WTC11 (cell line): Measurements from ENCODE around the gene FMNL2. TPM values are rescaled to one million over a fixed set of nuclear protein-coding genes. Genes with fewer than 3 reads are reported as not detected.

ENCODE experiments used
- ATAC-seq: fragments of 200-7000 bp; cut with Tn5 transposase; 2 replicates; pipeline ENCODE4 v1.10.0; 2021; ENCODE audit warnings: mild to moderate bottlenecking, moderate library complexity
- CTCF ChIA-PET: fragments of 300-600 bp; sonication (Branson Sonifier 250); formaldehyde crosslinking; loops from one replicate; lab custom pipeline; 2021; ENCODE audit warnings: antibody characterized with exemption; lab: Charles Lee
- POLR2A ChIA-PET: fragments of 350-600 bp; sonication (Branson Sonifier 250); formaldehyde crosslinking; loops from one replicate; lab custom pipeline; 2021; ENCODE audit warnings: antibody characterized with exemption; lab: Charles Lee
- DNase-seq: peaks from one replicate; pipeline ENCODE4 v3.0.0; 2021; ENCODE audit warnings: low spot score
- H3K27ac Mint-ChIP-seq: 2 replicates; pipeline ENCODE4 v1.8.0; 2021; ENCODE audit warnings: mixed read lengths
- H3K27me3 Mint-ChIP-seq: 2 replicates; pipeline ENCODE4 v1.8.0; 2021; ENCODE audit warnings: low read depth, mild to moderate bottlenecking, moderate library complexity, mixed read lengths
- H3K36me3 Mint-ChIP-seq: 2 replicates; pipeline ENCODE4 v1.8.0; 2021; ENCODE audit warnings: mixed read lengths
- H3K4me1 Mint-ChIP-seq: 2 replicates; pipeline ENCODE4 v1.8.0; 2022; ENCODE audit warnings: mixed read lengths
- H3K4me3 Mint-ChIP-seq: 2 replicates; pipeline ENCODE4 v1.8.0; 2021; ENCODE audit warnings: mild to moderate bottlenecking, moderate library complexity, mixed read lengths
- H3K9me3 Mint-ChIP-seq: 2 replicates; pipeline ENCODE4 v1.8.0; 2021; ENCODE audit warnings: mixed read lengths
- ELF4 ChIP-seq: sonication (generic); formaldehyde crosslinking; IDR thresholded peaks from 2 replicates; pipeline ENCODE4 v1.8.1; 2022; ENCODE audit warnings: low read depth, mild to moderate bottlenecking, moderate library complexity, missing genetic modification reagents
- ETV6 ChIP-seq: sonication (generic); formaldehyde crosslinking; IDR thresholded peaks from 2 replicates; pipeline ENCODE4 v1.8.1; 2022; ENCODE audit warnings: mild to moderate bottlenecking, missing genetic modification reagents
- GABPB1 ChIP-seq: sonication (generic); formaldehyde crosslinking; IDR thresholded peaks from 2 replicates; pipeline ENCODE4 v1.8.1; 2023; ENCODE audit warnings: mild to moderate bottlenecking, missing genetic modification reagents
- GTF2I ChIP-seq: fragments of 250-450 bp; sonication (Bioruptor Pico); conservative IDR thresholded peaks from 2 replicates; pipeline ENCODE4 v1.4.0; 2021; ENCODE audit warnings: mild to moderate bottlenecking
- HMGA2 ChIP-seq: fragments of 250-450 bp; sonication (Bioruptor Pico); IDR thresholded peaks from 2 replicates; pipeline ENCODE4 v1.4.0; 2021; ENCODE audit warnings: mild to moderate bottlenecking, moderate library complexity
- JUN ChIP-seq: sonication (generic); formaldehyde crosslinking; IDR thresholded peaks from 2 replicates; pipeline ENCODE4 v1.8.0; 2023; ENCODE audit warnings: mild to moderate bottlenecking, missing genetic modification reagents
- NFYB ChIP-seq: sonication (generic); formaldehyde crosslinking; conservative IDR thresholded peaks from 2 replicates; pipeline ENCODE4 v1.8.0; 2022; ENCODE audit warnings: low read depth, missing genetic modification reagents
- NR1H2 ChIP-seq: sonication (generic); formaldehyde crosslinking; IDR thresholded peaks from 2 replicates; pipeline ENCODE4 v1.9.0; 2021; ENCODE audit warnings: mild to moderate bottlenecking, moderate library complexity, missing genetic modification reagents
- OVOL2 ChIP-seq: fragments of 250-450 bp; sonication (Bioruptor Pico); IDR thresholded peaks from 2 replicates; pipeline ENCODE4 v1.9.0; 2021; ENCODE audit warnings: mild to moderate bottlenecking, borderline replicate concordance
- PRRX2 ChIP-seq: fragments of 250-450 bp; sonication (Bioruptor Pico); IDR thresholded peaks from 2 replicates; pipeline ENCODE4 v1.8.0; 2021; ENCODE audit warnings: mild to moderate bottlenecking
- SMAD3 ChIP-seq: sonication (generic); formaldehyde crosslinking; IDR thresholded peaks from 2 replicates; pipeline ENCODE4 v1.8.0; 2022; ENCODE audit warnings: missing genetic modification reagents, mild to moderate bottlenecking, borderline replicate concordance
- SOX15 ChIP-seq: fragments of 250-450 bp; sonication (Bioruptor Pico); IDR thresholded peaks from 2 replicates; pipeline ENCODE4 v1.9.0; 2021; ENCODE audit warnings: mild to moderate bottlenecking
- SP1 ChIP-seq: sonication (generic); formaldehyde crosslinking; conservative IDR thresholded peaks from 2 replicates; pipeline ENCODE4 v1.8.1; 2022; ENCODE audit warnings: missing genetic modification reagents
- TEAD4 ChIP-seq: sonication (generic); formaldehyde crosslinking; IDR thresholded peaks from 2 replicates; pipeline ENCODE4 v1.8.0; 2022; ENCODE audit warnings: mild to moderate bottlenecking, missing genetic modification reagents
- TP53 ChIP-seq: sonication (generic); formaldehyde crosslinking; IDR thresholded peaks from 2 replicates; pipeline ENCODE4 v1.8.1; 2023; ENCODE audit warnings: mild to moderate bottlenecking, missing genetic modification reagents
- ZNF121 ChIP-seq: sonication (generic); formaldehyde crosslinking; IDR thresholded peaks from 2 replicates; pipeline ENCODE4 v1.8.0; 2023; ENCODE audit warnings: missing genetic modification reagents
- ZNF219 ChIP-seq: sonication (generic); formaldehyde crosslinking; IDR thresholded peaks from 2 replicates; pipeline ENCODE4 v1.8.0; 2023; ENCODE audit warnings: missing genetic modification reagents, mild to moderate bottlenecking, borderline replicate concordance
- ZNF396 ChIP-seq: fragments of 250-450 bp; sonication (Bioruptor Pico); IDR thresholded peaks from 2 replicates; pipeline ENCODE4 v1.8.0; 2021; ENCODE audit warnings: mild to moderate bottlenecking, moderate library complexity, borderline replicate concordance
- ZNF671 ChIP-seq: fragments of 250-450 bp; sonication (Bioruptor Pico); IDR thresholded peaks from 2 replicates; pipeline ENCODE4 v1.8.0; 2021; ENCODE audit warnings: mild to moderate bottlenecking
- total RNA-seq: library from RNA; stranded (reverse); gene quantifications from 3 replicates; pipeline ENCODE4 v1.2.3, GENCODE V29; 2021
- TF ChIP-seq, protein P1 (sequence below): sonication (generic); formaldehyde crosslinking; IDR thresholded peaks from 2 replicates; pipeline ENCODE4 v1.8.1; 2022; ENCODE audit warnings: low read depth, missing genetic modification reagents, borderline replicate concordance
- TF ChIP-seq, protein P2 (sequence below): sonication (generic); formaldehyde crosslinking; IDR thresholded peaks from 2 replicates; pipeline ENCODE4 v1.8.1; 2023; ENCODE audit warnings: mild to moderate bottlenecking, missing genetic modification reagents, borderline replicate concordance
- TF ChIP-seq, protein P3 (sequence below): fragments of 250-450 bp; sonication (Bioruptor Pico); IDR thresholded peaks from 2 replicates; pipeline ENCODE4 v1.9.0; 2021; ENCODE audit warnings: mild to moderate bottlenecking
- TF ChIP-seq, protein P4 (sequence below): sonication (generic); formaldehyde crosslinking; IDR thresholded peaks from 2 replicates; pipeline ENCODE4 v1.8.0; 2022; ENCODE audit warnings: mild to moderate bottlenecking, missing genetic modification reagents
- TF ChIP-seq, protein P5 (sequence below): sonication (generic); formaldehyde crosslinking; IDR thresholded peaks from 2 replicates; pipeline ENCODE4 v1.8.0; 2022; ENCODE audit warnings: mild to moderate bottlenecking, missing genetic modification reagents
- TF ChIP-seq, protein P6 (sequence below): sonication (generic); formaldehyde crosslinking; IDR thresholded peaks from 2 replicates; pipeline ENCODE4 v1.8.0; 2022; ENCODE audit warnings: mild to moderate bottlenecking, missing genetic modification reagents
- TF ChIP-seq, protein P7 (sequence below): sonication (generic); formaldehyde crosslinking; IDR thresholded peaks from 2 replicates; pipeline ENCODE4 v1.8.1; 2022; ENCODE audit warnings: missing genetic modification reagents, borderline replicate concordance

FMNL2 gene
- total RNA-seq, 1 experiment from 2014 or later: 43.0 TPM

DNA sequence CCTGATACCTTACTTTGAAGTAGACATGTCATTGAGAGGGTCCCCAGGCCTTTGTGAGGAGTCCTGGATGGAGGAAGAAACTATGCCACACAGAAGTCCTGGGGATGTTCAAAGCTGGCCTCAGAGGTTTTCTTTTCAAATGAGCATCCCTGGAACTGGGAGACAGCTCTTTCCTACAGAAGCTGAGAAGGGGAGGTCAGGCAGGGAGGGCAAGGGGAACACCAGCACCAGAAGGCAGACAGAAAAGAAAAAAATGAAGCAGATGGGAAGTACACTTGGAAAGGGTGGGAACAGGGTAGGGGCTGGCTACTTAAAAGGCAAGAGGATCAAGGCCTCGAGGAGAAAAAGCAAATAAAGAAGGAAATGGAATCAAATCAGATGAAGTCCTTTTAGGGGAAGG, 120.0 kb downstream of the FMNL2 start (continued):
- TF ChIP-seq, protein P1, sequence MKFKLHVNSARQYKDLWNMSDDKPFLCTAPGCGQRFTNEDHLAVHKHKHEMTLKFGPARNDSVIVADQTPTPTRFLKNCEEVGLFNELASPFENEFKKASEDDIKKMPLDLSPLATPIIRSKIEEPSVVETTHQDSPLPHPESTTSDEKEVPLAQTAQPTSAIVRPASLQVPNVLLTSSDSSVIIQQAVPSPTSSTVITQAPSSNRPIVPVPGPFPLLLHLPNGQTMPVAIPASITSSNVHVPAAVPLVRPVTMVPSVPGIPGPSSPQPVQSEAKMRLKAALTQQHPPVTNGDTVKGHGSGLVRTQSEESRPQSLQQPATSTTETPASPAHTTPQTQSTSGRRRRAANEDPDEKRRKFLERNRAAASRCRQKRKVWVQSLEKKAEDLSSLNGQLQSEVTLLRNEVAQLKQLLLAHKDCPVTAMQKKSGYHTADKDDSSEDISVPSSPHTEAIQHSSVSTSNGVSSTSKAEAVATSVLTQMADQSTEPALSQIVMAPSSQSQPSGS (CRISPR knock-in tag): no peak
- TF ChIP-seq, protein P2, sequence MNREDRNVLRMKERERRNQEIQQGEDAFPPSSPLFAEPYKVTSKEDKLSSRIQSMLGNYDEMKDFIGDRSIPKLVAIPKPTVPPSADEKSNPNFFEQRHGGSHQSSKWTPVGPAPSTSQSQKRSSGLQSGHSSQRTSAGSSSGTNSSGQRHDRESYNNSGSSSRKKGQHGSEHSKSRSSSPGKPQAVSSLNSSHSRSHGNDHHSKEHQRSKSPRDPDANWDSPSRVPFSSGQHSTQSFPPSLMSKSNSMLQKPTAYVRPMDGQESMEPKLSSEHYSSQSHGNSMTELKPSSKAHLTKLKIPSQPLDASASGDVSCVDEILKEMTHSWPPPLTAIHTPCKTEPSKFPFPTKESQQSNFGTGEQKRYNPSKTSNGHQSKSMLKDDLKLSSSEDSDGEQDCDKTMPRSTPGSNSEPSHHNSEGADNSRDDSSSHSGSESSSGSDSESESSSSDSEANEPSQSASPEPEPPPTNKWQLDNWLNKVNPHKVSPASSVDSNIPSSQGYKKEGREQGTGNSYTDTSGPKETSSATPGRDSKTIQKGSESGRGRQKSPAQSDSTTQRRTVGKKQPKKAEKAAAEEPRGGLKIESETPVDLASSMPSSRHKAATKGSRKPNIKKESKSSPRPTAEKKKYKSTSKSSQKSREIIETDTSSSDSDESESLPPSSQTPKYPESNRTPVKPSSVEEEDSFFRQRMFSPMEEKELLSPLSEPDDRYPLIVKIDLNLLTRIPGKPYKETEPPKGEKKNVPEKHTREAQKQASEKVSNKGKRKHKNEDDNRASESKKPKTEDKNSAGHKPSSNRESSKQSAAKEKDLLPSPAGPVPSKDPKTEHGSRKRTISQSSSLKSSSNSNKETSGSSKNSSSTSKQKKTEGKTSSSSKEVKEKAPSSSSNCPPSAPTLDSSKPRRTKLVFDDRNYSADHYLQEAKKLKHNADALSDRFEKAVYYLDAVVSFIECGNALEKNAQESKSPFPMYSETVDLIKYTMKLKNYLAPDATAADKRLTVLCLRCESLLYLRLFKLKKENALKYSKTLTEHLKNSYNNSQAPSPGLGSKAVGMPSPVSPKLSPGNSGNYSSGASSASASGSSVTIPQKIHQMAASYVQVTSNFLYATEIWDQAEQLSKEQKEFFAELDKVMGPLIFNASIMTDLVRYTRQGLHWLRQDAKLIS (CRISPR knock-in tag): no peak
- no peak for TF ChIP-seq TP53 (CRISPR knock-in tag)
- no peak for TF ChIP-seq ZNF396 (CRISPR knock-in tag)
- TF ChIP-seq, protein P3, sequence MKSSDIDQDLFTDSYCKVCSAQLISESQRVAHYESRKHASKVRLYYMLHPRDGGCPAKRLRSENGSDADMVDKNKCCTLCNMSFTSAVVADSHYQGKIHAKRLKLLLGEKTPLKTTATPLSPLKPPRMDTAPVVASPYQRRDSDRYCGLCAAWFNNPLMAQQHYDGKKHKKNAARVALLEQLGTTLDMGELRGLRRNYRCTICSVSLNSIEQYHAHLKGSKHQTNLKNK: no peak
- TF ChIP-seq JUN (CRISPR knock-in tag): no peak
- TF ChIP-seq ELF4 (CRISPR knock-in tag): no peak
- no peak for TF ChIP-seq NFYB (CRISPR knock-in tag)
- TF ChIP-seq, protein P4, sequence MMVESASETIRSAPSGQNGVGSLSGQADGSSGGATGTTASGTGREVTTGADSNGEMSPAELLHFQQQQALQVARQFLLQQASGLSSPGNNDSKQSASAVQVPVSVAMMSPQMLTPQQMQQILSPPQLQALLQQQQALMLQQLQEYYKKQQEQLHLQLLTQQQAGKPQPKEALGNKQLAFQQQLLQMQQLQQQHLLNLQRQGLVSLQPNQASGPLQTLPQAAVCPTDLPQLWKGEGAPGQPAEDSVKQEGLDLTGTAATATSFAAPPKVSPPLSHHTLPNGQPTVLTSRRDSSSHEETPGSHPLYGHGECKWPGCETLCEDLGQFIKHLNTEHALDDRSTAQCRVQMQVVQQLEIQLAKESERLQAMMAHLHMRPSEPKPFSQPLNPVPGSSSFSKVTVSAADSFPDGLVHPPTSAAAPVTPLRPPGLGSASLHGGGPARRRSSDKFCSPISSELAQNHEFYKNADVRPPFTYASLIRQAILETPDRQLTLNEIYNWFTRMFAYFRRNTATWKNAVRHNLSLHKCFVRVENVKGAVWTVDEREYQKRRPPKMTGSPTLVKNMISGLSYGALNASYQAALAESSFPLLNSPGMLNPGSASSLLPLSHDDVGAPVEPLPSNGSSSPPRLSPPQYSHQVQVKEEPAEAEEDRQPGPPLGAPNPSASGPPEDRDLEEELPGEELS (CRISPR knock-in tag): no peak

DNA sequence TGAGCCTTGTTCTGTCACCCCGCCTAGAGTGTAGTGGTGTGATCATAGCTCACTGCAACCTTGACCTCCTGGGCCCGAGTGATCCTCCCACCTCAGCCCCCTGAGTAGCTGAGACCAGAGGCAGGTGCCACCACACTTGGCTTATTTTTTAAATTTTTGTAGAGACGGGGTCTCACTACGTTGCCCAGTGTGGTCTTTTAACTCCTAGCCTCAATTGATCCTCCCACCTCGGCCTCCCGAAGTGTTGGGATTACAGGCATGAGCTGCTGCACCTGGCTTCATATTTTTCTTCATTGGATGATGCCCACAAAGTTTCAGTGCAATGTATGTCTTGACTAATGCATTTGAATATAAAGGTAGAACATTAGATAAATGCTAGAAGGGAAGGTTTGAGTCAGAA, 120.8 kb downstream of the FMNL2 start:
- TF ChIP-seq ETV6 (CRISPR knock-in tag) (no peak), HMGA2 (CRISPR knock-in tag) (no peak), ZNF219 (no peak), OVOL2 (no peak), PRRX2 (CRISPR knock-in tag) (no peak), ZNF121 (peak; percentile 61; the same call in 1 of the 2 replicates), SMAD3 (no peak)
- TF ChIP-seq, protein P5, sequence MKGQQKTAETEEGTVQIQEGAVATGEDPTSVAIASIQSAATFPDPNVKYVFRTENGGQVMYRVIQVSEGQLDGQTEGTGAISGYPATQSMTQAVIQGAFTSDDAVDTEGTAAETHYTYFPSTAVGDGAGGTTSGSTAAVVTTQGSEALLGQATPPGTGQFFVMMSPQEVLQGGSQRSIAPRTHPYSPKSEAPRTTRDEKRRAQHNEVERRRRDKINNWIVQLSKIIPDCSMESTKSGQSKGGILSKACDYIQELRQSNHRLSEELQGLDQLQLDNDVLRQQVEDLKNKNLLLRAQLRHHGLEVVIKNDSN (CRISPR knock-in tag): no peak
- no peaks in the 10 kb centered on the region for H3K36me3 Mint-ChIP-seq
- no peak for ATAC-seq
- no peak overlapping the region for H3K4me3 Mint-ChIP-seq
- CTCF ChIA-PET: no interaction called here
- peaks cover 69% of the 10 kb centered on the region for H3K4me1 Mint-ChIP-seq
- H3K9me3 Mint-ChIP-seq: peaks cover 4% of the 10 kb centered on the region; the same call in 1 of the 2 replicates
- POLR2A ChIA-PET: no interaction called here
- peak overlapping the region; percentile 83; the same call in 1 of the 2 replicates for H3K27ac Mint-ChIP-seq
- DNase-seq: no peak
- H3K27me3 Mint-ChIP-seq: no peaks in the 10 kb centered on the region

DNA sequence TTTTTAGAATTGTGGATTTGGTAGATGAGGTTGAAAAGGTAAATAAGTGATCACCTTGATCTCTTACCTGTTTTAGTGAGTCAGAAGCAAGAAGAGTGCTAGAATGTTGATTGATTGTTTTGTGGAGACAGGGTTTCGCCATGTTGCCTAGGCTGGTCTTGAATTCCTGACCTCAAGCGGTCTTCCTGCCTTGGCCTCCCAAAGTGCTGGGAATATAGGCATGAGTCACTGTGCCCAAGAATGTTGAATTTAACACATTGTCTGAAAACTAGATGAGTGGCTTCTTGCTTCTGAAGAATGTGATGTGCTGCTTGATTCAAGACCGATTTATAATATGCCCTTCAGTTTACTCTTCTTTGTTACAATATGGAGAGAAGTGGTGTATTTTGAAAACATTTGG, 121.3 kb downstream of the FMNL2 start:
- Mint-ChIP-seq H3K4me3 (no peak overlapping the region), H3K27me3 (no peaks in the 10 kb centered on the region), H3K9me3 (peaks cover 4% of the 10 kb centered on the region; the same call in 1 of the 2 replicates), H3K36me3 (no peaks in the 10 kb centered on the region), H3K4me1 (peaks cover 66% of the 10 kb centered on the region), H3K27ac (peak overlapping the region; percentile 83)
- no peak for ATAC-seq
- ChIA-PET POLR2A (no interaction called here), CTCF (no interaction called here)
- DNase-seq: no peak
- TF ChIP-seq NR1H2 (CRISPR knock-in tag): no peak
- TF ChIP-seq SOX15: no peak
- TF ChIP-seq GTF2I: no peak
- TF ChIP-seq SP1 (CRISPR knock-in tag): no peak
- TF ChIP-seq TP53 (CRISPR knock-in tag): no peak
- no peak for TF ChIP-seq ZNF396 (CRISPR knock-in tag)
- TF ChIP-seq GABPB1: no peak
- TF ChIP-seq, protein P6, sequence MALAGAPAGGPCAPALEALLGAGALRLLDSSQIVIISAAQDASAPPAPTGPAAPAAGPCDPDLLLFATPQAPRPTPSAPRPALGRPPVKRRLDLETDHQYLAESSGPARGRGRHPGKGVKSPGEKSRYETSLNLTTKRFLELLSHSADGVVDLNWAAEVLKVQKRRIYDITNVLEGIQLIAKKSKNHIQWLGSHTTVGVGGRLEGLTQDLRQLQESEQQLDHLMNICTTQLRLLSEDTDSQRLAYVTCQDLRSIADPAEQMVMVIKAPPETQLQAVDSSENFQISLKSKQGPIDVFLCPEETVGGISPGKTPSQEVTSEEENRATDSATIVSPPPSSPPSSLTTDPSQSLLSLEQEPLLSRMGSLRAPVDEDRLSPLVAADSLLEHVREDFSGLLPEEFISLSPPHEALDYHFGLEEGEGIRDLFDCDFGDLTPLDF (CRISPR knock-in tag): no peak
- TF ChIP-seq, protein P7, sequence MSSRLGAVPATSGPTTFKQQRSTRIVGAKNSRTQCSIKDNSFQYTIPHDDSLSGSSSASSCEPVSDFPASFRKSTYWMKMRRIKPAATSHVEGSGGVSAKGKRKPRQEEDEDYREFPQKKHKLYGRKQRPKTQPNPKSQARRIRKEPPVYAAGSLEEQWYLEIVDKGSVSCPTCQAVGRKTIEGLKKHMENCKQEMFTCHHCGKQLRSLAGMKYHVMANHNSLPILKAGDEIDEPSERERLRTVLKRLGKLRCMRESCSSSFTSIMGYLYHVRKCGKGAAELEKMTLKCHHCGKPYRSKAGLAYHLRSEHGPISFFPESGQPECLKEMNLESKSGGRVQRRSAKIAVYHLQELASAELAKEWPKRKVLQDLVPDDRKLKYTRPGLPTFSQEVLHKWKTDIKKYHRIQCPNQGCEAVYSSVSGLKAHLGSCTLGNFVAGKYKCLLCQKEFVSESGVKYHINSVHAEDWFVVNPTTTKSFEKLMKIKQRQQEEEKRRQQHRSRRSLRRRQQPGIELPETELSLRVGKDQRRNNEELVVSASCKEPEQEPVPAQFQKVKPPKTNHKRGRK: no peak
- no peak for TF ChIP-seq TEAD4 (CRISPR knock-in tag)
- no peak for TF ChIP-seq ZNF671 (CRISPR knock-in tag)
